Measurements from ENCODE around the gene CHRDL2.

The CHRDL2 gene

DNA sequence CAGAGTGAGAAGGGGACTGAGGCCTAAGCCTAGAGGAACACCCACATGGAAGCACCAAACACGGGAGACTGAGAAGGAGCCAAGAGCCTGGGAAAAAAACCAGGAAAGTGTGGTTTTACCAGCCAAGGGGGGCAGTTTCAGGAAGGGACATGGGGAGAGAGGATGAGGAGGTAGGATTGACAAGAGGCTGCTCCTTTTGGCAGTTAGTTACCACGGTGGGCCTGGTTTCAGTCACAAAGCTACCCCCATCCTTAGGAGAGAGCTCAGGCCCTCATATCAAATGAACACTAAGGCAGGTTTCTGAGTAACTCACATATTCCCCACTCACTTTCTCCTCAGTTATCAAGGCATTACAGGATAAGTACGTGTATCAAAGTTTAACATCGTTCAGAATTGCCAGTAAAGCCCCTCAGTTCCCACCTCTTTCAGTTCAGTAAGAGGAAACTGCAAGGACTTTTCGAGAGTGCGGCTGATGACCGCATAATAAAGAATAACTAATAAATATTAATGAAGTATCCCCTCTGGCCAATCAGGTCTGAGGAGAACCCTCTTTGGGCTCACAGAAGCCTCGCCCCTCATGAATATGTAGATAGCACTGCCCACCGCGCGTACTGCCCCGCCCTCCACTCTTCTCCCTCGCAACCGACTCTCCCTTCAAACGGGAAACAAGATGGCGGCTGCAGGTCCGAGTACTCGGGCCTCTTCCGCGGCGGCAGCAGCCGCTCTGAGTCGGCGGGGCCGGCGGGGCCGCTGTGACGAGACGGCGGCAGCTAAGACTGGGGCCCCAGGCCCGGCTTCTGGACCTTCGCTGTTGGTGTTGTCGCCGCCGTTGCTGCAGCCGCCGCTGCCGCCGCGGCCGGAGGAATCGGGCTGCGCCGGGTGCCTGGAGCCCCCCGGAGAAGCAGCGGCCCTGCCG lies 17.2 kb upstream of the CHRDL2 start, which contains the start of gene RNF169:
Gene RNF169 (plus strand): TSS at position 639 of the 916 bp plus-strand sequence. CDS start 32 bp downstream, at position 671.
- DNase-seq: peak; percentile 93

DNA sequence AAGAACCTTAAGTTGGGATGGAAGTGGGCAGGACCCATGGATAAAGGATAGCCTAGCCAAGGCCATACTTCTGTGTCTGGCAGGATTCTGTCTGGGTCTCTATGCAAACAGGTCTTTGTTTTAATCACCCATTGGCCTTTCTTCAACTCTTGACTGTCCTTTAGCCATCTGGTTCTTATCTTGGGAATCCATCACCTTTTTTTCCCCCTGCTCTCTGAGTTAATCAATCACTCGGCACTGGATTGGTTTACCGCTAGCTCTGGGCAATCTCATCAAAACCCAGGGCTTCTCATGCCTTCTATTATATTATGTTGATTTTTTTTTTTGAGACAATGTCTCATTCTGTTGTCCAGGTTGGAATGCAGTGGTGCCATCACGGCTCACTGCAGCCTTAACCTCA lies 15.6 kb upstream of the CHRDL2 start:
- DNase-seq: no peak

DNA sequence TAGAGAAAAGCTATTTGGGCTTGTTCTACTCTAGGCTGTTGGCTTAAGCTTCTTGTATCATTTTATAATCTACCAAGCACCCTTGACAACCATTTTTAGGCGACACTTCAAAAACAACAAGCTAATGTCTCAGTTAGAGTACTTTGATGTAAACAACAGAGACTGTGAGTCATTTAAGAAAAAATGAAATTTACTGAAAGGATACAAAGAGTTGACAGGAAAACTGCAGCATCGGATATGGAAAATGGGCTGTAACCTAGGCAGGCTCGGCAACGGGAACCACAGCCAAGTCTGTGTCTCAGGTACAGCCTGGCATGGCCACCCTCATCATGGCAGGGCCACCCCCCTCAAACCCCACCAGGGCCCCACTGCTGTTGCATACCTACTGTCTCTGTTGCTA lies 13.1 kb upstream of the CHRDL2 start:
- no peak for DNase-seq

DNA sequence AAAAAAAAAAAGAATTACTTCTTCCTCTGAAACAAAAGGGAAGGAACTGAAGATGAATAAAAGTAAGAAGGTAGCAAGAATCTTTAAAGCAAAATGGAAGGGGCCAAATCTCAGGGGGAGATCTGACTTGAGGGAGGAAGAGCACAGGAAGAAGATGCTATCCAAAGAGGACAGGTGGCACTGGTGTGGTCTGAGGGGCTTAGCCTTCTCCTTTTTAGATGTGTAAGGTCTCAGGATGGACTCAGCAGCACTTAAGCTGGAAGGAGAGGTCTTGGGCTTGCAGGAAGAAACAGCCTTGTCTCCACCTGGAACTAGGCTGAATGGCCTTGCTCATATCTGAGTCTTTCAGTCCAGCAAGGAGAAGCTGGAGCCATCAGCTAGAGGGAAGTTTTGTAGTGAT lies 12.4 kb upstream of the CHRDL2 start:
- no peak for DNase-seq

DNA sequence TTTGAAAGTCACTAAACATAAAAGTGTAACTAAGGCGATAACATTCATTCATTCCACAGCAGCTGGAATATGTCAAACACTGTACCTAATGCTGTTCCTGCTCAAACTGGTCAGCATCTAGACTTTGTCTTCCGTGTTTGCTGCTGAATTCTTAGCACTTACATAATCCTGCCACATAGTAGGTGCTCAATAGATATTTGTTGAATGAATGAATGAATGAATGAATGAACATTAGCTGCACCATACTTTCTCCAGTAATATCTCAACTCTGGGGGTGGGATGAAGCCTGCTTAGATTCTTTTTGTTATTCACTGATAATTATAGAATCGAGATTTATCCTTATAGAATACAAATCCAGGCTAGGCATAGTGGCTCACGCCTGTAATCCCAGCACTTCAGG lies 10.8 kb upstream of the CHRDL2 start:
- DNase-seq: no peak

DNA sequence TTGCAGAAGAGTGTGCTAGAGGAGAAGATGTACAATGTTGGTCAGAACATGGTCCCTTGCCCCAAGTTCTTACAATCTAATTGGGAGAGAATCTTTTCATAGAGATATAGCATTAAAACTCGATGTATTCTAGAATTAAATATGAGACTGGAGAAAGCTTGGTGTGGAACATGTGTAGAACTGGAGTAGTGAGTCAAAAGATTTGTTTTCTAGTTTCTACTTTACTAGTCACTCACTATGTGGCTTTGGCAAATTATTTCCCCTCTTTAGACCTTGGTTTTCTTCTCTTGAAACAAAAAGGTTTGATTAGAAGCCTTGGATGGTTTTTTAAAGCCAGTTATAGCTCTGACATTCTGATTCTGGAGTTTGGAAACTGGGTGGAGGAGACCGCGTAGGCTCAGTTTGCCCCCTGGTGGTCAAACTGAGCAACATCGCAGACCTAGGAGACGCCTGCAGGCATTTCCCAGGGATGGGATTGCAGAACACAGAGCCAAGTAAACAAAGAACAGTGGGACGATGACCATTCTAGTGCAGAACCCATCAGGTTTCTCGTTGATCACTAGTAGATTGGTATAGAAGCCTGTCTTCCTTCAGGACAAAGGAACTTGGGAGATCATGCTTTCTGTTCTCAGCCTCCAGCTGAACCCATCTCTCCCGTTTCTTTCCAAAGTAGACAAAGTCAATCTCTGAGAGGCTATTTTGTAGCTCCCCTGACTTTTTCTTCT lies 8.5 kb upstream of the CHRDL2 start:
- DNase-seq: peak; percentile 45

DNA sequence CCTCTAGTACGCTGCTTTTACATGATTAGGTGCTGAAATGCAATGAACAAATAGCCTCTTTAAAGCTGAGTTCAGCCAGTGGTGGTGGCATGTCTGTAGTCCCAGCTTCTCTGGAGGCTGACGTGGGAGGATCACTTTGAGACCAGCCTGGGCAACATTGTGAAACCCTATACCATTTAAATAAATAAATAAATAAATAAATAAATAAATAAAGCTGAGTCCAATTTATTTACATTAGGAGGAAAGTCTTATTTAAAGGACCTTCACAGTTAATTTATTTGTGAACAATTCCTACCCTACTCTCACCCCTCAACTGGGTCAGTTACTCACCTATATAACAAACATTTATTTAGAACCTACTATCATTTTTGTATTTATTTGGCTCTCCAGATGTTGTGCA lies 4.8 kb upstream of the CHRDL2 start:
- DNase-seq: no peak

DNA sequence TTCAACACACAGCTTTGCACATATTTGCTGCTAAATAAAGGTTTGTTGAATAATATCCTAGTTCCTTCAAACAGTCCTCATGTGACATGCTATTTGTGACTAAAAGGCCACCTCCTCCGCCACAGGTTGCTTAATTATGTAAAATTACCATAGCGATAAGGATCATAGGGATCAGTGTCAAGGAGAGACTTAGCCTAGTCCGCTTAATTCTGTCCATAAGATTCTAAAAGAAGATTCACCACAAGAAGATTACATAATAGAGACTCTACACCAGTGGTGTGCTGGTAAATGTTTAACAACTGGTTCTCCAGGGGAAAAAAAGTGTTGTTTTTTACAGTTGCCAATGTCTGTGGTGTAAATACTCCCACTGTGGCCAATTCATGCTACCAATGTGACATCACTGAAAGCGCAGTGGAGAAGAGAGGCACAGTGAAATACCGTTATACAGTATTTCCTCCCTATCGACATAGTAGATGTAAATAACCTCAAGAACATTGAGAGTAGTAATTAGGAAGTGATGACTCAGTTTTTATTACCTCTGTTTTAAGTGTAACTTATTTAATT lies 4.2 kb upstream of the CHRDL2 start:
- no peak for DNase-seq

DNA sequence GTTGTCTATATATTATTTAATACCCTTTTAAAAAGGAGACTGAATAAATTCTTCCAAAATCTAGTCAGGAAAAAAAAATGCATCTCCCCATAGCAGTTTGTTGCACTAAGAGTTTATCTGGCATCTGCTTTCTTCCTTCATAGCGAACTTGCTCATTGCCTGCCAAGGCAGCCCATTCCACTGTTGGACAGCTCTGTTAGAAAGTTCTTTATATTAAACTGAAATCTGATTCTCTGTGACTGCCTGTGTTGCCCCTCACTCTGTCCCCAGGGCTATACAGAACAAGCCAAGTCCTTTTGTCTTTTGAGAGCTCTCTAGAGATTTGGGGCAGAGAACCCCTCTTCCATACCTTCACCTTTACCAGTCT lies 3.3 kb upstream of the CHRDL2 start:
- no peak for DNase-seq

DNA sequence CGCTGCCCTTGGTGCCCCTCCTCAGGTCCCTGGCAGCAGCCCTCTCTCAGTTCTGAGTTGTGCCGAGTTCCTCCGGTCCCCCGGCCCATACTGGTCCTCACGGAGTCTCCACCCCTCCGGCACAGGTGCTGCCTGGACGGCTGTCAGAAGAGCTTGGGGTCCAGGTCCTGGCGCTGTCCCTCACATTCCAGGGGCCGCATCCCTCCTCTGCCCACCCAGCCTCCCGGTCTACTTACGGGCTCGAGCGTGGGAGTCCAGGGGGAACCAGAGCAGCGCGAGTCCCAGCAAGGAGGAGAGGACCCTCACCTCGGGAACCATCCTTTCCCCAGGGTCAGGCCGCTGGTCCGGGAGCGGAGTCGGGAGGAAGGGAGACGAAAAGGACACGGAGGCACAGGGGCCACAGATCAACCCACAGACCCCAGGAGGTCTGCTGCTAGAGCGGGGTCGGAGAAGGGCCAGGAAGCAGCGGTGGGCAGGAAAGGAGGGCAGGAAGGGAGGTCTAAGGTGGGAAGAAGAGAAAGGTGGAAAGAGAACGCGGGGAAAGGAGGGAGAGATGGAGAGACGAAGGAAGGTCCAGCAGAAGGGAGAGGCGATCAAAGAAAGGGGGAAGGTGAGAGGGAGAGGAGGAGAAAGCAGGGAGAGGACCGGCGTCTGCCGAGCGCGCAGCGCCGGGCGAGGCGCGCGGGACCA lies 510 bp downstream of the CHRDL2 start:
- DNase-seq: no peak

DNA sequence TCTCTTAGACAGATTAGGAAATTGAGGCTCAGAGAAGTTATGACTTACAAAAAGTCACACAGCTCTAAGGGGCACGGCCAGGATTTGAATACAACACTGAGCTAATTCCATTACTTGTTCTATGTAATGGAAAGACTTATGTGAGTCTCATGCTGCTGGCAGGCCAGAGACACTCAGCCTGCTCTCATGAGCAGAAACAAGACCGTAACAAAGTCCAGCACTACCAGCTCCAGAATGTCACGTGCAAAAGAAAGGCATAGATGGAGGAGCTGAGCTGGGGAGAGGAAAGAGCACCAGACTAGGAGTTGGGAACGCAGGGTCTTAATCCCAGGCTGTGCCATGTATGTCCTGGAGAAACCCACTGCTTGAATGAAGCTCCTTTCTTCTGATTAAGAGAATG lies 1.8 kb downstream of the CHRDL2 start:
- DNase-seq: no peak

DNA sequence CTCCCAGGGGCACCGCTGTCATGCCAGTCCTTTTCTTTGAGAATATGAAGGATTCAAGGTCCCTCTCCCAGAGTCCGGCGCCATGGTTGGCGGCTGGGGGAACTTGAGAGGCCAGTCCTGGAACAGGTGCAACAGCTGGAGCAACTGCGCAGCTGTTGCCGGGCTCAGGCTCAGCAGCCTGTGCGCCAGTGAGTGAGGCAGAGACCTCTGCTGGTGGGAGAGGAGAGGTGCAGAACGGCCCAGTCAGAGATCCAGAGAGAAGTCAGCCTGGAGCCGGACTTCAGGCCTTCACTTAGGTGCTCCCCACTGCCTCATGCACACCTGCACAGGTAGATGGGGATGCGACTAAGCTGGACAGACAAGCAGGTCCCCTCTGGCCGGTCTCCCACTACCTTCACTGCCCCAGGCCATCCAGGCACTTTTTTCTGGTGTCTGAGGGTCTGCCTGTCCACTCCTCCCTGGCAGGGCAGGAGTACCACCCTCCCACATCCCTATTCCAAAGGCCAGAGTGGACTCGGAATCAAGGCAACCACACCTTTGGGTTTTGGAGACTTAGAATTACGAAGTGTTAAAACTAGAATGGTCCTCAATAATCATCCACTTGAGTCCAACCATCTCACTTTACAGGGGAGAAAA lies 4.6 kb downstream of the CHRDL2 start:
- peak; percentile 46 for DNase-seq

DNA sequence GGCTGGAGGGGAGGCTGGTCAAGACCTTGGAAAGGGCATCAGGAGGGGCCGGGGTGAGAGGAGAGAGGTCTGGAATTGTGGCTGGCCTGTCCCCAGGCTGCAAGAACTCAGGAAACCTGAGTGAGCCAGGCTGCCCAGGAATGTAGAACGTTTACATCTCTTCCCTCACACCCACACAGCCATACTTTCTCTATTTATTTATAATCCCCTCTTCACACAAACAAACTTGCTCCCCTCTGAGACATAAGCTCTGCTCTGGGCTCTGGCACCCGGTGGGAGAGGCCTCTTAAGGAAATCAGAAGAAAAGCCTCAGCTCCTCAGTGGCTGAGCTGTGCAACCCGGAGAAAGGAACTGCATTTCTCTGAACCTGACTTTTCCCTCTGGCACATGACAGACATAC lies 5.5 kb downstream of the CHRDL2 start:
- DNase-seq: no peak

DNA sequence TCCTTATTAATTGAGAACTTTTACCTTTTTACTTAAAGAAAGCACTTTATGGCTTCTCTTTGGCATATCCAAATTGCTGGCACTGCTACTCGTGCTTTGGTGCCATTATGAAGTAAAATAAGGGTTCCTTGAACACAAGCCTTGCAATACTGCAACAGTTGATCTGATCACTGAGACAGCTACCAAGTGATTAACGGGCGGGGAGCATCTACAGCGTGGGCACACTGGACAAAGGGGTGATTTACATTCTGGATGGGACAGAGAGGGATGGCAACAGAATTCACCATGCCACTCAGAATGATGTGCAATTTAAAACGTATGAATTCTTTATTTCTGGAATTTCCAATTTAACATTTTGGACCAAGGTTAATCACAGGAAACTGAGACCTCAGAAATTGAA lies 7.7 kb downstream of the CHRDL2 start:
- DNase-seq: no peak

DNA sequence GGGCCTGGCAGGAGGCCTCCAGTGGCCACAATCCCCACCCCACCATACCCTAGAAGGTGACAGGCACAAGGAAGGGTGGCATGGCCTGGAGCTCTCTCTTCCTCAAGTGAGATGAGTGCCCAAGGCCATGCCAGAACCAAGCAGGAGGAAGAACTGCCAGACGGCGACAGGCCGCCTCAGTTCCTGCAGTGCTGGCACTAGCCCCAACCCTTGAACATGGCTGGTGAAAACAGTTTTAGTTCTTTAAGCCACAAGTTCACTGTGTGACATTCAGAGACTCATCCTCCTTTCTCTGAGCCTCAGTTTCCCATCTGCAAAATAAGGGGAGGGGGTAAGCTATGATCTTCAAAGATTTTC lies 9.8 kb downstream of the CHRDL2 start:
- DNase-seq: no peak

DNA sequence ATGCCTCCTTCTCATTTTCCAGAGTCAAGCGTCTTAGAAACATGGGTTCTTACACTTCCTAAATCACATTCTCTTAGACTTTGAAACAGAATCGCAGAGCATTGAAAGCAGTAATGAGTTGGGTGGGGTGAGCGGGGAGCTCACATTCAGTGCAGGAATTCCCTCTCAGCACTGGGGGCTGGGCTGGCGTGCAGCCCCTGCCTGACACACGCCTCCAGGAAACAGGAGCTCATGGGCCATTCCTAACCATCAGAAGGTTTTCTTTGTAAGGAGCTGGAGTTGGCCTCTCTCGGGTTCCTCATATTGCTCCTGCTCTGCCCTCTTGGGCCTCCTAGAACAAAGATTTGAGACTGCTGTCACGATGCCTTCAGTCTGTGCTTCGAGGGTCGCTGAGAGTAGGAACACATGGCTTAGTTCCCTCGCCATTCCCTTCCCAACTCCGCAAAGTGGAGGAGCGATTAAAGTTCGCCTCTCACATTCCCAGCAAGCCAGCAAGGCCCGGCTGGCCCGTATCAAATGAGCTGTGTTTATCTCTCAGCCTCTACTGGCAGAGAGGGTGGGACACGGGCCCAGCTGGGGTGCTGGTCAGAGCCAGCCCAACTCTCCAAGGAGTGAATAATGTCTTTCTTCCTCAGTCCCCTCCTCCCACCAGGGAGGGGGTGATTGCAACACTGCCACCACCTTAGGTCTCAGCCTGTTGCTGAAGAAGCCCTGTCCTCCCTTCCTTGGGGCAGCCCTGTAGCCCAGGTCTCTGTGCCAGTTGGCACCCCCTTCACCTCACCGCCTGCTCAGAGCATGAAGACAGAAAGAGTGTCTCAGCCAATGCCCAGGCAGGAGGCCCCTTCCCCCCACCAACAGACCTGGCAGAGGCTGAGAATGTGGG lies 10.4 kb downstream of the CHRDL2 start:
- no peak for DNase-seq

DNA sequence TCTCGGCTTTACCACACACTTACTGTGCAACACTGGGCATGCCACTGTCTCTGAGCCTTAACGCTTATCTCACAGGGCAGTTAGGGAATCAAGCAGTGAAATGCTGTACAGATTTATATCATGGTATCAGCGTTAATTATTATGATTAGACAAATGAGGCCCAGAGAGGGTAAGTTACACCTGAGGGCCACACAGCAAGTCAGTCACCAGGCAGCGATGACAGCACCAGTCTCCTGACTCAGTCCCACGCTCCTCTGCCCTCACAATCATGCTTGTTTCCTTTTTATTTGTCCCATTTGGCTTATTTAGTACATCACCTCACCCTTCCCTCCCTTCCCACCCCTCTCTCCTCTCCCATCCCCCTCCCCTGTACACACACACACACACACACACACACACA lies 12.2 kb downstream of the CHRDL2 start:
- no peak for DNase-seq

DNA sequence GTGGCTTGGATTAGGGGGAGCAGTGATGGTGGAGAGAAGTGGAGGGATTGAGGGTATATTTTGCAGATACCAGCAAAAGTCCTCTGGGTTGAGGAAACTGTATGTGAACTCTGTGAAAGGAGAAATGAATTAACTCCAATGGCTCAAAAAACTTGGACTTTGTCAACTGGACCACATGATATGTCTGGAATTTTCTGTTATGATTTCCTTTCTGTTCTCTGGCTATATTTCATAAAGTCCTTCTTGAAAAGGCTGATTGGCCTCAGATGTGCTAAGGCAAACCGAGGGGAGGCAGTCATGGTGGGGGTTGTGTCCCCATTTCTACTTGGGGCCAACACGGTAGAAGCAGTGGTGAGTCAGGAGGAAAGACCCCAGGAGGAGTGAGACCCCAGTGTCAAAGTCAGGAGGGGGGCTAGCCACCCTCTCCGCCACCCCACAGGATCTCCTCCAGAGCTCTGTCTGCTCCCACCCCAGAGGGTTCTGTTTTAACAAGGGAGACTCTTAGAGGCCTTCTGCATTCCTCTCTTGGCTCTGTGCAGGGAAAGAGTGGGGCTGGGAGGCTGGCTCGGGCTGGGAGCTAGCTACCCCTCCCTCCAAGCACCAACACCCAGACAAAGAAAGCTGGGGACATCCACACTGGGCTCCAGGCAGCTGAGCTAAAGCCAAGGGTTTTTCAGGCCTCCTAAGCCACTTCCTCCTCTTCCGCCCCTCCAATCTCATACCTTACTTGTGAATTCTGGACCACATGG lies 13.8 kb downstream of the CHRDL2 start:
- DNase-seq: no peak

DNA sequence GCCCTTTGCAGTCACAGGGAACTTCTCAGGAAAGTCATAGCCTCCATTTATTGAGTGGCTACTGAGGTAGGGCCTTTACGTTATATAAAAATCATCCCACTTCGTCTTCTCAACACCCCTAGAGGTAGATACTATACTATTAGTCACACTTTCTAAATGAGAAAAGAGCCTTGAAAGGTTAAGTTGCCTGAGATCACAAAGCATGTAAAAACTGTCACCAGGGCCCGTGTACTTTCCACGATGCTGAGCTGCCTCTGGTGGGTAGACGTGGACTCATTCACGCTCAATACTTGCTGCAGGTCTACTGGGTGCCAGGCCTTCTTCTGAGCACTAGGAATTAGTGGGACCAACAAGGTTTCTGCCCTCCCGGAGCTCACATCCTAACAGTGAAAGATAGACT lies 16.3 kb downstream of the CHRDL2 start:
- no peak for DNase-seq

DNA sequence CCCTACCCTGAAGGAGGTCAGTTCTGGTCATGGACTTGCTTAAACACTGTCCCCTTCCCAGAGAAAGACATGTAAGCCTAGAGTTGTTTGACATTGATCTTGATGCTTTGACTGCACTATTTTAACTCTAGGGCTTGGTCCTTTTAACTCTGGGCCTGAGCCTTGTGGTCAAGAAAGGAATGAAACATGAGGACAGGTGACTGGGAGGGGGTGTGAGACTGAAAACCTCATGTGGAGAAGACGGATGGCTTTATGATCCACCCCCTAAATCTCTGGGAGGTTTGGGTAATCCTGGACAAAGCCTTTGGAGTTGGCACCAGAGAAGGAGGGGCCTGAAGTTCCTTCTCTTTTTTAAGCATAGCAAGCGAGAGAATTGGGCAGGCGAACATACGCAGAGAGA lies 17.5 kb downstream of the CHRDL2 start:
- DNase-seq: no peak

DNA sequence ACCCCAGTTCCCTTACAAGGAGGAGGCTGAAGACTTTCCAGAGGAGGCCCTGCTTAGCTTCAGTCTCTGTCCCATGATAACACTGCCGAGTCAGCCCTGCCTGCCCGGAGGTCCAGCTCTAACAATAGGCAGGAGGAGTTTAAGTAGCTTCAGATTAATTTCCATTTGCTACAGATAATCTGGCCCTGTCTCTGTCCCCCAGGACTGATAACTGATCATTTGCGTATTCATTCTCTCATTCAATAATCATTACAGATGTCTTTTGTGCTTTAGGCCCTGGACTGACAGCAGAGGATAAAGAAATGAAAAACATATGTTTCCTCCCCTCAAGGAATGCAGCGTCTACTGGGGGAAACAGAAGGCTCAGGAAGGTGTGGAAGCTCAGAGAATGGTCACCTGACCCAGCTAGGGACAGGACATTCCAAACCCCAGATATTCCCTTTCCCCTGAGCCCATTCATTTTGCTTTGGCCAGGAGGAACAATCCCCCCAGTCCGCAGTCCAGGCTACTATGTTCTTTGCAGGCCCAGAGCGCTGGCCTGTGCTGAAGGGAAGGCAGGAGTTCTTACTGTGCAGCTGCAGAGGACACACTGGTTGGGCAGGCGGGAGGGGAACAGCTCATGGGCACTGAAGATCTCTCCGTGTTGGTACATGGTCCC lies 20.8 kb downstream of the CHRDL2 start:
- no peak for DNase-seq

Measured in NCI-H226 (cell line).